K562 (cell line): Measurements from ENCODE around the gene BACH1. TPM values are rescaled to one million over a fixed set of nuclear protein-coding genes. Genes with fewer than 3 reads are reported as not detected.

Experiments
- ATAC-seq: fragments of 200-7000 bp; cut with Tn5 transposase; 3 replicates; pipeline ENCODE4 v1.9.1; 2020; ENCODE audit warnings: moderate library complexity
- BruUV-seq: library from RNA; stranded (reverse); fragments of 400-500 nt; replicated peaks from 2 replicates; lab custom pipeline; 2021; lab: Mats Ljungman, UMichigan
- CTCF ChIA-PET: fragments of 300-600 bp; formaldehyde crosslinking; extraction: SDS; loops from one replicate; lab custom pipeline; 2021; ENCODE audit warnings: low intra/inter-chr PET ratio; lab: Yijun Ruan, JAX
- POLR2A ChIA-PET: fragments of 300-600, 350-650 bp; sonication (Branson Sonifier 250); formaldehyde crosslinking; extraction: SDS; loops from one replicate; lab custom pipeline; 2021; ENCODE audit warnings: antibody characterized with exemption, inconsistent platforms; lab: Yijun Ruan, JAX
- DNase-seq, 4 experiments: peaks; one replicate each; pipeline versions ENCODE4 v3.0.0 to v3.0.0-alpha.2; 2011 to 2018; ENCODE audit warnings: low spot score in 3 of 4, mixed read lengths in 3 of 4; ENCODE audit errors: extremely low read depth in 1 of 4
- FAIRE-seq: peaks from 2 replicates; lab custom pipeline; 2011; peaks lifted over from hg19 to GRCh38; lab: Jason Lieb, UNC
- H2AFZ ChIP-seq: 2 replicates; pipeline ENCODE4 v1.6.0; 2011; ENCODE audit warnings: low read depth, low read length, control low read depth, inconsistent platforms
- H3K27ac ChIP-seq: fragments of 200-600 bp; 3 replicates; pipeline ENCODE4 v1.8.0; 2011; ENCODE audit warnings: low read depth, mild to moderate bottlenecking, control low read depth, inconsistent platforms, low read length, moderate library complexity, mixed read lengths; ENCODE audit errors: extremely low read depth
- H3K27me3 ChIP-seq, 2 experiments: fragments of 300-600 bp in 1 of 2; 2 replicates in 1 of 2; 3 replicates in 1 of 2; pipeline versions ENCODE4 v1.6.0 to v1.8.0; 2011; ENCODE audit warnings: inconsistent platforms in 2 of 2, low read length in 2 of 2, mild to moderate bottlenecking in 1 of 2, mixed read lengths in 1 of 2, moderate library complexity in 1 of 2; ENCODE audit not compliant: control insufficient read depth in 2 of 2, insufficient read depth in 2 of 2
- H3K36me3 ChIP-seq: fragments of 300-600 bp; 3 replicates; pipeline ENCODE4 v1.8.0; 2011; ENCODE audit warnings: mild to moderate bottlenecking, low read length, inconsistent platforms; ENCODE audit not compliant: control insufficient read depth, insufficient read depth
- H3K4me1 ChIP-seq, 2 experiments: fragments of 200-600 bp in 1 of 2; replicated peaks in 1 of 2; 2 replicates in 1 of 2; 3 replicates in 1 of 2; pipeline versions ENCODE4 v1.5.1 to v1.8.0; 2011; ENCODE audit warnings: inconsistent platforms in 2 of 2, low read length in 2 of 2, mild to moderate bottlenecking in 1 of 2, mixed read lengths in 1 of 2, moderate library complexity in 1 of 2; ENCODE audit not compliant: control insufficient read depth in 2 of 2, insufficient read depth in 2 of 2
- H3K4me2 ChIP-seq: 2 replicates; pipeline ENCODE4 v1.6.1; 2011; ENCODE audit warnings: low read length, control low read depth, inconsistent platforms, mixed read lengths; ENCODE audit not compliant: insufficient read depth
- H3K4me3 ChIP-seq: fragments of 200-600 bp; sonication (generic), shearing (Covaris generic); 2 replicates; pipeline ENCODE4 v1.5.1; 2016; ENCODE audit warnings: control low read depth, inconsistent platforms
- H3K79me2 ChIP-seq: fragments of 200-600 bp; 3 replicates; pipeline ENCODE4 v1.8.0; 2011; ENCODE audit warnings: low read length, inconsistent platforms; ENCODE audit not compliant: control insufficient read depth, insufficient read depth
- H3K9ac ChIP-seq, 2 experiments: 2 replicates each; pipeline versions ENCODE4 v1.6.0 to v1.6.1; 2011; ENCODE audit warnings: low read depth in 2 of 2, low read length in 2 of 2, control low read depth in 1 of 2, inconsistent platforms in 1 of 2, mild to moderate bottlenecking in 1 of 2, mixed read lengths in 1 of 2; ENCODE audit not compliant: insufficient read depth in 1 of 2
- H3K9me1 ChIP-seq: one replicate; pipeline ENCODE4 v1.6.0; 2011; ENCODE audit warnings: inconsistent platforms, mild to moderate bottlenecking, low read length, moderate library complexity; ENCODE audit not compliant: control insufficient read depth, insufficient read depth
- H3K9me3 ChIP-seq: replicated peaks from 2 replicates; pipeline ENCODE4 v1.5.1; 2011; ENCODE audit warnings: low read depth, low read length, inconsistent platforms; ENCODE audit not compliant: control insufficient read depth, insufficient read depth
- H4K20me1 ChIP-seq: replicated peaks from 2 replicates; pipeline ENCODE4 v1.6.1; 2011; ENCODE audit warnings: low read length, inconsistent platforms, mixed read lengths; ENCODE audit not compliant: control insufficient read depth, insufficient read depth
- HBP1 ChIP-seq: fragments of 450-650 bp; formaldehyde crosslinking; IDR thresholded peaks from 2 replicates; pipeline ENCODE4 v1.4.0; 2022; ENCODE audit warnings: missing genetic modification characterization
- PKNOX1 ChIP-seq: fragments of 450-650 bp; IDR thresholded peaks from 2 replicates; pipeline ENCODE4 v1.6.1; 2016
- SNRNP70 ChIP-seq: fragments of 200-400 bp; formaldehyde crosslinking; optimal IDR thresholded peaks from 2 replicates; pipeline ENCODE3; 2017; ENCODE audit warnings: low read depth, low read length
- ZNF41 ChIP-seq: fragments of 250-450 bp; sonication (Bioruptor Pico); conservative IDR thresholded peaks from 2 replicates; pipeline ENCODE4 v1.4.0; 2020; ENCODE audit warnings: mild to moderate bottlenecking
- WGBS: fragments of 100-300 bp; shearing (Covaris generic); methylation state at CpG from one replicate; pipeline ENCODE4 v1.1.6; 2016; ENCODE audit warnings: low coverage, mixed read lengths; ENCODE audit not compliant: insufficient coverage; ENCODE audit errors: missing lambda C conversion rate; 5-methylcytosine and 5-hydroxymethylcytosine counted together
- in situ Hi-C: fragments of 300-500 bp; cut with MboI; formaldehyde crosslinking; loops from 4 replicates; pipeline ENCODE4 v1.15.0; 2018; ENCODE audit warnings: inconsistent platforms, mixed read lengths
- intact Hi-C: fragments of 100-400 bp; cut with micrococcal nuclease; formaldehyde crosslinking; loops from 2 replicates; pipeline ENCODE4 v1.14.2; 2022
- polyA plus RNA-seq, 8 experiments: library from polyadenylated mRNA; depleted of rRNA in 4 of 8; stranded (reverse) in 5 of 8; unstranded in 3 of 8; fragments of >200 nt; fragmentation: Nextera tagmentation in 2 of 8; fragmentation: Illumina TruSeq in 1 of 8; extraction: Ambion mirVana in 2 of 8; extraction: Trizol in 1 of 8; gene quantifications; 2 replicates each; pipeline versions ENCODE4 v1.2.1 to v1.2.3, GENCODE V29; 2011 to 2014; ENCODE audit warnings: inconsistent platforms in 1 of 8, missing spikeins in 1 of 8
- total RNA-seq, 7 experiments: library from RNA; depleted of rRNA in 6 of 7; stranded (reverse); fragments of >200 nt in 6 of 7; fragmentation: Illumina TruSeq in 2 of 7; extraction: Trizol in 2 of 7; gene quantifications; 2 replicates each; pipeline versions ENCODE4 v1.2.1 to v1.2.3, GENCODE V29; 2011 to 2021; ENCODE audit warnings: low replicate concordance in 1 of 7

BACH1 gene
- total and polyA plus RNA-seq, 9 of the 15 experiments (the other 6 are each of a cell fraction or from before 2014, with no cell fraction given), result 10.6 to 58.5 (median 28.6) TPM

GRCh38 chr21:29379517-29380054 lies 80.9 kb downstream of the BACH1 start:
- Histone ChIP-seq H2AFZ (no peak overlapping the region), H4K20me1 (no peaks in the 10 kb centered on the region), H3K4me1 (no peaks in the 10 kb centered on the region), H3K9ac (no peak overlapping the region), H3K4me2 (no peak overlapping the region), H3K36me3 (no peaks in the 10 kb centered on the region), H3K9me1 (no peaks in the 10 kb centered on the region), H3K27ac (no peak overlapping the region), H3K79me2 (no peaks in the 10 kb centered on the region), H3K27me3 (no peaks in the 10 kb centered on the region), H3K4me3 (no peak overlapping the region), H3K9me3 (no peaks in the 10 kb centered on the region)
- WGBS, result 76% methylated on average over 6 of the region's 6 CpGs
- TF ChIP-seq SNRNP70, result no peak
- peak; percentile 9; the same call in 1 of the 2 replicates for TF ChIP-seq PKNOX1
- TF ChIP-seq ZNF41 (CRISPR knock-in tag), result peak; percentile 96
- no peak for TF ChIP-seq HBP1 (CRISPR knock-in tag)
- DNase-seq (no peak), FAIRE-seq (no peak), ATAC-seq (no peak)
- intact Hi-C loops (loop anchor here (10.0 kb wide), 1 partner anchor 115 kb away; no protein-coding TSS in a partner anchor), in situ Hi-C loops (no loop called here)
- no TSS peak for BruUV-seq
- POLR2A ChIA-PET, result no interaction called here
- CTCF ChIA-PET, result interaction anchor here (0.6 kb wide), 1 partner anchor 111 kb away, joined by 3 read pairs; no protein-coding TSS in a partner anchor
